HG02970 (cell line): Measurements from ENCODE around the gene PARP3.

Experiments used
- ATAC-seq: cut with Tn5 transposase; IDR thresholded peaks from one replicate; pipeline ENCODE4 v1.9.1; 2021; ENCODE audit warnings: mild to moderate bottlenecking, moderate library complexity, moderate number of reproducible peaks; ENCODE audit not compliant: unreplicated experiment, low FRiP score

PARP3 gene

GRCh38 chr3:51946796-51947195 lies 4.6 kb downstream of the PARP3 start:
- no peak for ATAC-seq

- ATAC-seq: no peak
Measured at GRCh38 chr3:51947215-51947900, 5.2 kb downstream of the PARP3 start.

- no peak for ATAC-seq
Measured at GRCh38 chr3:51948016-51948580, 5.9 kb downstream of the PARP3 start.

- ATAC-seq: no peak
Measured at GRCh38 chr3:51949121-51949520, 7.0 kb downstream of the PARP3 start.

GRCh38 chr3:51950899-51951298 lies 8.7 kb downstream of the PARP3 start:
- no peak for ATAC-seq

GRCh38 chr3:51953445-51953844 lies 11.3 kb downstream of the PARP3 start:
- no peak for ATAC-seq

DNA sequence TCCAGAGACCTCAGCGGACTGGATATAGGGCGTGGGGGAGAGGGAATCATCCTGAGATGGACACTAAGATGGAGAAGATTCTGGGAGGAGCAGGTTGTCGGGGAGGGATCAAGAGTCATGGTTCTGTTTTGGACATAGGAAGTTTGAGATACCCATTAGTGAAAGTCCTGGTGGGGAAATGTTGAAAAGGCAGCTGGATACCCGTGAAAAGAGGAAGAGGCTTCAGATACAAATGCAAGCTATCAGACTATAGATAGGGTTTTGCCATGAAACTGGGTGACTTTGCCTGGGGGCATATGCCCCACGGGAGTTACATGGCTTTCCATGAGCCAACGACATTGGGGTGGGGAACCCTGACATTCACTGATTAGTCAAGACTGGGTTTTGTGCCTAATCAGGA lies 11.9 kb downstream of the PARP3 start:
- ATAC-seq: no peak

DNA sequence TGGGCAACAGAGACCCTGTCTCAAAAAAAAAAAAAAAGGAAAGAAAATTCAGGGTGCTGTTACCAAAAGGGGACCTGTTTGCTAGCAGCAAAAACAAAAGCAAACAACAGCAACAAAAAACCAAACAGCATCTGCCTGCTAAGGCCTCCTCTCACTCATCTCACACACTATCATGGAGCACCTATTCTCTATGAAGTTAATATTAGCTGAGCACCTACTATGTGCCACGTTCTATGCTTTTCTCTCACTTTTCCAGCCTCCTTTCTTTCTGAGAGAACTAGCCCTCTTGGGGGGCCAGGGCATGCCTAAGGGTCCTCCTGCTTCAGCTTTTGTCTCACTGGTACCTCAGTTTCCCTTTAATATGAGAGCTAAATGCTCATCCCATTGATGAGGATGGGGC lies 12.6 kb downstream of the PARP3 start:
- ATAC-seq: no peak

DNA sequence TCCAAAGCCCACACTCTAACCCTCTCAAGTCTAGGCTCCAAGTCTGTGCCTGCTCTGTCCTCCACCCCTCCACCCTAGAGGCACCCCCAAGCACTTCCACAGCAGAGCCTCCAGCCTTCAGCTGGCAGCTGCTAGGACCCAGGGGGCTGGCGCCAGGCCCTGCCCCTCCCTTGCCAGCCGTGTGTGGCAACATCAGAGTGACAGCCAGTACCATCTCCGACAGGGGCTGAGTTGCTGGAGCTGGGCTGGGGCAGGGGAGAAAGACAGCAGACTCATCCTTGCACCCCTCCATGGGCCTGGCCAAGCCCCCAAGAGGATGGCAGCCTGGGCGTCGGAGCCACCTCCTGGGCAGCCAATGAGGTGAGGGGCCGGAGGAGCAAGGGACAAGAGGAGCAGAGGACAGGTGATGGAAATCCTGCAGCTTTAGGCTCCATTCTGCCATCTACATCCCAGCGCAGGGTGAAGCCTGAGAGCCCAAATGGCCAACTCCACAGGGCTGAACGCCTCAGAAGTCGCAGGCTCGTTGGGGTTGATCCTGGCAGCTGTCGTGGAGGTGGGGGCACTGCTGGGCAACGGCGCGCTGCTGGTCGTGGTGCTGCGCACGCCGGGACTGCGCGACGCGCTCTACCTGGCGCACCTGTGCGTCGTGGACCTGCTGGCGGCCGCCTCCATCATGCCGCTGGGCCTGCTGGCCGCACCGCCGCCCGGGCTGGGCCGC lies 13.2 kb downstream of the PARP3 start, which contains the start of gene GPR62:
Gene GPR62, plus strand, starts transcription at position 207 of the 718 bp plus-strand sequence. Its CDS starts 272 bp downstream, at position 479.
- no peak for ATAC-seq

- ATAC-seq: no peak
Measured at GRCh38 chr3:51955893-51956770, 14.0 kb downstream of the PARP3 start.

- no peak for ATAC-seq
Measured at GRCh38 chr3:51957520-51958205, 15.5 kb downstream of the PARP3 start.

DNA sequence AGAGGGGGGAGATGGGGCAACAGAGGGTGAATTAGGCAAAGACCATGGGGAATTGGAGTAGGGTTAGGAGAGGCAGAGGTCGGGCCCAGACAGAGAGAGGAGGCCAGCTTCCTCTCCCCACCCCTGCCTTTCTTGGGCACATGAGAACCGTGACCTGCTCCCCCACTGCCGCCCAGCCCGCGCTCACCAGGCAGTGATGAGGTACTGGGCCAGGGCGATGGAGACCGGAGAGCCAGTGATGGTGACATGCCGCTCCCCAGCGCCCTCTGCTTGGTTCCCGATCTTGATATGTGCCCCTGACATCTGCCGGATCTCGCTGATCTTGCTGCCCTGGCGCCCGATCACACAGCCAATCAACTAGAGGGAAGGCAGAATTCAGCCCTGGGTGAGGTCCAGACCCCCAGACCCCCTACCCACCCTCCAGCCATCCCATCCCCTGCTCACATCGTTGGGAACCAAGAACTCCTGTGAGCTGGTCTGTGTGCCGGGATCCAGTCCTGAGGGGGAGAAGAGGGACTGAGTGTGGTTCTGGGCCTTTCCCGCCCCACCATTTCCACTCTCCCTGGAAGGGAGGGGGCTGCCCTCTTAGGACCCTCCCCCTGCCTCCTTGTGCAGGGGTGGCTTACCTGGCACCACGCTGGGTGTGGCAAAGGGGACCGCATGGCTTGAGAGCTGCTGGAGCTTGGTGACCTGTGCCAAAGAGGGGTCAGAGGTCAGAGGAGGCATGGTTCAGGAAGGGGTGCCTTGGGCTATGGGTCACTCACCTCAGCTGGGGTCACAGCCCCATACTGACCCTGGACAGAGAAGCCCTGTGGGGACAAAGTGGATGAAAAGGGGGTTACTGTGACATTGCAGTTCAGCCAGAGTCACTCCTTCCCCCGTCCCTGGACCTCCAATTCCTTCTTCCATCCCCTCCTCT lies 16.7 kb downstream of the PARP3 start:
- ATAC-seq: no peak

GRCh38 chr3:51959651-51960050 lies 17.5 kb downstream of the PARP3 start:
- ATAC-seq: no peak

- no peak for ATAC-seq
Measured at GRCh38 chr3:51960386-51960785, 18.2 kb downstream of the PARP3 start.

- no peak for ATAC-seq
Measured at GRCh38 chr3:51961011-51961410, 18.8 kb downstream of the PARP3 start.

DNA sequence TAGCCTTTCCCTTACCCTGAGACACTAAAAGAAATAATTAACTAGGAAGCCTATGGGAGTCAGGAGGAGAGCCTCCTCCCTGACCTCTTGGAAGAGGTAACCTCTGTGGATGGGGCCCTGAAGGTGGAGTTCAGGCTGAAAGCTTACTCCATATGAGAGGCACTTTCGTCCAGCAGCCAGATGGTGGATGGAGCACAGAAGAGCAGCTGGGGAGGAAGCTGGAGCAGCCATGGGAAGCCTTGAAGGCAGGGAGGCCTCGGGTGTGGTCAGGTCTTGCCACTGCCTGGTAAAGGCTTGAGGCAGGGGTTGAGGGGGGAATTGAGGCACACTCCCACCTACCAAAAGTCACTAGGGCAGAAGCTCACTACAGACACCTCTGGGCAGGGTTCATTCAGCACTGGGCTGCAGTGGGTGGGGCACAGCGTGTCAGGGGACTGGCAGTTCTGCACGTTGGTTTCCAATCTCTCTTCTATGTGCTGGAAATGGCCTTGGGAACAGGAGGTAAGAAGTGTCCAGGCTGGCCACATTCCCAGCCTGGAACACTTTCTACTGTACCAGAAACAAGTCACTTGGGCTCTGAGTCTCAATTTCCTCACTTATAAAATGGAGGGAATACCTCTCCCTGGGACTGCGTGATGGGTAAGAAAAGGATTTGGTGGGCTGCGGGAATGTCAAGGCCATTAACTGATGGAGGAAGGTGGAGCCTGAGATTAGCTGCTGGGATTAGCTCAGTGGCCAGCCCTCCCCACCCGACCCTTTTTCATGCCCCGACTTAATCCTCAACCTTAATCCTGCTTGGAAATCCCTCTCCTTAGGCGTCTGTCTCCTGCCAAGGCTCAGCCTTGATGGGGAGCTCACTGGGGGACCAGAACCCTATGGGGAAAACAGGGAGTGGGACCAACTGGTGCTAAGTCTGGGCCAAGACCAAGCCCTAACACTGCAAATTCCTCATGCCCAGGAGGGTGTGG lies 19.7 kb downstream of the PARP3 start:
- ATAC-seq: no peak

- no peak for ATAC-seq
Measured at GRCh38 chr3:51962854-51963530, 20.8 kb downstream of the PARP3 start.
